ENCODE results near the gene C6orf118. TPM values are rescaled to one million over a fixed set of nuclear protein-coding genes. Genes with fewer than 3 reads are reported as not detected.

C6orf118 gene
- total RNA-seq, result not detected in 2 replicates

GRCh38 chr6:165308926-165309731, at the start of gene C6orf118:
TSS of gene C6orf118 (minus strand) at chr6:165309605. CDS start at chr6:165309586, 19 bp downstream.

